Astrocyte (in vitro differentiated cells and primary cell): ENCODE measurements around the gene NXPE3. TPM values are rescaled to one million over a fixed set of nuclear protein-coding genes. Genes with fewer than 3 reads are reported as not detected.

Experiments
- DNase-seq: peaks from one replicate; pipeline ENCODE4 v3.0.0-alpha.2; 2010; ENCODE audit warnings: low read depth
- FAIRE-seq: peaks from 2 replicates; lab custom pipeline; 2011; peaks lifted over from hg19 to GRCh38; lab: Jason Lieb, UNC
- H2AFZ ChIP-seq: 2 replicates; pipeline ENCODE4 v1.6.0; 2012; ENCODE audit warnings: low read depth, low read length, inconsistent platforms
- H3K27ac ChIP-seq: 2 replicates; pipeline ENCODE4 v1.5.1; 2011; ENCODE audit warnings: low read depth, low read length, inconsistent platforms
- H3K27me3 ChIP-seq: 2 replicates; pipeline ENCODE4 v1.6.0; 2011; ENCODE audit warnings: low read length, inconsistent platforms; ENCODE audit not compliant: insufficient read depth
- H3K36me3 ChIP-seq: 2 replicates; pipeline ENCODE4 v1.5.1; 2011; ENCODE audit warnings: low read length, inconsistent platforms; ENCODE audit not compliant: insufficient read depth
- H3K4me1 ChIP-seq: 2 replicates; pipeline ENCODE4 v1.5.1; 2011; ENCODE audit warnings: low read length, inconsistent platforms; ENCODE audit not compliant: insufficient read depth
- H3K4me2 ChIP-seq: 2 replicates; pipeline ENCODE4 v1.6.0; 2012; ENCODE audit warnings: low read length, inconsistent platforms
- H3K4me3 ChIP-seq: 2 replicates; pipeline ENCODE4 v1.5.1; 2011; ENCODE audit warnings: low read depth, mild to moderate bottlenecking, low read length, inconsistent platforms; ENCODE audit not compliant: insufficient read depth
- H3K79me2 ChIP-seq: 2 replicates; pipeline ENCODE4 v1.6.0; 2012; ENCODE audit warnings: mild to moderate bottlenecking, low read length, inconsistent platforms; ENCODE audit not compliant: insufficient read depth
- H3K9ac ChIP-seq: 2 replicates; pipeline ENCODE4 v1.6.0; 2012; ENCODE audit warnings: mild to moderate bottlenecking, low read length, inconsistent platforms
- H3K9me3 ChIP-seq: 2 replicates; pipeline ENCODE4 v1.5.1; 2012; ENCODE audit warnings: low read depth, mild to moderate bottlenecking, low read length, inconsistent platforms; ENCODE audit not compliant: insufficient read depth
- H4K20me1 ChIP-seq: 2 replicates; pipeline ENCODE4 v1.6.0; 2012; ENCODE audit warnings: low read length, inconsistent platforms; ENCODE audit not compliant: insufficient read depth
- H3K27ac Mint-ChIP-seq: one replicate; pipeline ENCODE4 v1.8.0; 2021; ENCODE audit warnings: mild to moderate bottlenecking, mixed read lengths; ENCODE audit not compliant: unreplicated experiment
- H3K27me3 Mint-ChIP-seq: one replicate; pipeline ENCODE4 v1.8.0; 2021; ENCODE audit warnings: low read depth, mixed read lengths; ENCODE audit not compliant: unreplicated experiment
- H3K36me3 Mint-ChIP-seq: one replicate; pipeline ENCODE4 v1.8.0; 2021; ENCODE audit warnings: low read depth, mixed read lengths; ENCODE audit not compliant: unreplicated experiment
- H3K4me1 Mint-ChIP-seq: one replicate; pipeline ENCODE4 v1.8.0; 2021; ENCODE audit warnings: low read depth, mixed read lengths; ENCODE audit not compliant: unreplicated experiment
- H3K4me3 Mint-ChIP-seq: one replicate; pipeline ENCODE4 v1.8.0; 2021; ENCODE audit warnings: mild to moderate bottlenecking, moderate library complexity, mixed read lengths; ENCODE audit not compliant: unreplicated experiment
- H3K9me3 Mint-ChIP-seq: one replicate; pipeline ENCODE4 v1.8.0; 2021; ENCODE audit warnings: mild to moderate bottlenecking, mixed read lengths; ENCODE audit not compliant: unreplicated experiment
- CTCF ChIP-seq: IDR thresholded peaks from 2 replicates; pipeline ENCODE4 v1.5.1; 2011; ENCODE audit warnings: low read depth, mild to moderate bottlenecking, inconsistent platforms, low read length, moderate library complexity; ENCODE audit not compliant: insufficient read depth
- EZH2 ChIP-seq: IDR thresholded peaks from 2 replicates; pipeline ENCODE4 v1.6.1; 2012; ENCODE audit warnings: mild to moderate bottlenecking, low read length, inconsistent platforms; ENCODE audit not compliant: insufficient read depth
- total RNA-seq: library from RNA; stranded (reverse); gene quantifications from 2 replicates; pipeline ENCODE4 v1.2.1, GENCODE V29; 2021

Gene NXPE3
- total RNA-seq, 1 donor from 2014 or later = 46.4 TPM

- H3K9me3 ChIP-seq = no peaks in the 10 kb centered on the region
- H2AFZ ChIP-seq = no peak overlapping the region
- no peaks in the 10 kb centered on the region for H3K27me3 ChIP-seq
- H4K20me1 ChIP-seq = peaks cover 61% of the 10 kb centered on the region
- H3K36me3 Mint-ChIP-seq = peaks cover 39% of the 10 kb centered on the region
- H3K4me3 ChIP-seq = peak overlapping the region; percentile 94
- H3K27ac Mint-ChIP-seq = peak overlapping the region; percentile 91
- H3K4me2 ChIP-seq = peak overlapping the region; percentile 89
- H3K27me3 Mint-ChIP-seq = no peaks in the 10 kb centered on the region
- H3K4me1 ChIP-seq = peaks cover 8% of the 10 kb centered on the region
- H3K79me2 ChIP-seq = peaks cover 61% of the 10 kb centered on the region
- H3K4me3 Mint-ChIP-seq = peak overlapping the region; percentile 98
- peaks cover 45% of the 10 kb centered on the region for H3K36me3 ChIP-seq
- TF ChIP-seq EZH2 = no peak
- no peak for TF ChIP-seq CTCF
- DNase-seq (no peak), FAIRE-seq (no peak)
- peak overlapping the region; percentile 96 for H3K9ac ChIP-seq
- H3K27ac ChIP-seq = peak overlapping the region; percentile 62
- peaks cover 23% of the 10 kb centered on the region for H3K4me1 Mint-ChIP-seq
- no peaks in the 10 kb centered on the region for H3K9me3 Mint-ChIP-seq
Observed at GRCh38 chr3:101851072-101851770, 72.2 kb downstream of the NXPE3 start.

GRCh38 chr3:101851850-101852714 lies 73.1 kb downstream of the NXPE3 start:
- DNase-seq (no peak), FAIRE-seq (no peak)
- Mint-ChIP-seq H3K27ac (peak overlapping the region; percentile 91), H3K9me3 (no peaks in the 10 kb centered on the region), H3K36me3 (peaks cover 42% of the 10 kb centered on the region), H3K4me1 (peaks cover 23% of the 10 kb centered on the region), H3K4me3 (peak overlapping the region; percentile 98), H3K27me3 (no peaks in the 10 kb centered on the region)
- Histone ChIP-seq H4K20me1 (peaks cover 65% of the 10 kb centered on the region), H3K27ac (no peak overlapping the region), H3K4me1 (peaks cover 9% of the 10 kb centered on the region), H2AFZ (no peak overlapping the region), H3K4me2 (peak overlapping the region; percentile 89), H3K79me2 (peaks cover 61% of the 10 kb centered on the region), H3K9ac (peak overlapping the region; percentile 96), H3K9me3 (no peaks in the 10 kb centered on the region), H3K27me3 (no peaks in the 10 kb centered on the region), H3K36me3 (peaks cover 54% of the 10 kb centered on the region), H3K4me3 (peak overlapping the region; percentile 94)
- TF ChIP-seq EZH2 (no peak), CTCF (no peak)
